Measurements from ENCODE around the gene FOXJ3. TPM values are rescaled to one million over a fixed set of nuclear protein-coding genes. Genes with fewer than 3 reads are reported as not detected.

Gene FOXJ3
- total RNA-seq, 1 experiment from 2014 or later = 27.3 TPM

- DNase-seq (ENCODE audit: low spot score) = no peak
These were observed 166.7 kb downstream of the FOXJ3 start for GRCh38 chr1:42168391-42168670.

- no peak for DNase-seq (ENCODE audit: low spot score)
These were observed 167.2 kb downstream of the FOXJ3 start for GRCh38 chr1:42167611-42168390.

GRCh38 chr1:42165511-42166210, 169.4 kb downstream of the FOXJ3 start:
- DNase-seq (ENCODE audit: low spot score) = peak; percentile 73

GRCh38 chr1:42164551-42165420, 170.2 kb downstream of the FOXJ3 start, which contains the start of gene GUCA2A:
GUCA2A (minus strand) TSS chr1:42164745; CDS start chr1:42164712, 33 bp downstream.
- no peak for DNase-seq (ENCODE audit: low spot score)

- DNase-seq (ENCODE audit: low spot score) = no peak
These were observed 171.2 kb downstream of the FOXJ3 start for GRCh38 chr1:42163536-42164503.

GRCh38 chr1:42163114-42163513, 171.9 kb downstream of the FOXJ3 start:
- no peak for DNase-seq (ENCODE audit: low spot score)

GRCh38 chr1:42162181-42162580, 172.9 kb downstream of the FOXJ3 start:
- no peak for DNase-seq (ENCODE audit: low spot score)

- no peak for DNase-seq (ENCODE audit: low spot score)
These were observed 176.8 kb downstream of the FOXJ3 start for GRCh38 chr1:42158189-42158588.

- DNase-seq (ENCODE audit: low spot score) = no peak
These were observed 177.4 kb downstream of the FOXJ3 start for GRCh38 chr1:42157667-42158066.

- no peak for DNase-seq (ENCODE audit: low spot score)
These were observed 179.7 kb downstream of the FOXJ3 start for GRCh38 chr1:42155362-42155761.

GRCh38 chr1:42154685-42155084, 180.3 kb downstream of the FOXJ3 start:
- no peak for DNase-seq (ENCODE audit: low spot score)

- DNase-seq (ENCODE audit: low spot score) = no peak
These were observed 181.4 kb downstream of the FOXJ3 start for GRCh38 chr1:42153624-42154023.

GRCh38 chr1:42152907-42153600, 182.0 kb downstream of the FOXJ3 start, which contains the start of gene GUCA2B:
GUCA2B (plus strand) TSS chr1:42153410; CDS start chr1:42153451, 41 bp downstream.
- no peak for DNase-seq (ENCODE audit: low spot score)

- DNase-seq (ENCODE audit: low spot score) = no peak
These were observed 182.9 kb downstream of the FOXJ3 start for GRCh38 chr1:42152119-42152518.

- DNase-seq (ENCODE audit: low spot score) = no peak
These were observed 184.4 kb downstream of the FOXJ3 start for GRCh38 chr1:42150651-42151050.

GRCh38 chr1:42148166-42148565, 186.9 kb downstream of the FOXJ3 start:
- DNase-seq (ENCODE audit: low spot score) = no peak

- DNase-seq (ENCODE audit: low spot score) = peak; percentile 25
These were observed 188.3 kb downstream of the FOXJ3 start for GRCh38 chr1:42146626-42147320.

GRCh38 chr1:42145764-42146625, 189.0 kb downstream of the FOXJ3 start:
- DNase-seq (ENCODE audit: low spot score) = no peak

GRCh38 chr1:42145389-42145716, 189.7 kb downstream of the FOXJ3 start:
- no peak for DNase-seq (ENCODE audit: low spot score)
